ENCODE measurements around the gene VOPP1. TPM values are rescaled to one million over a fixed set of nuclear protein-coding genes. Genes with fewer than 3 reads are reported as not detected.

Gene VOPP1
- total and polyA plus RNA-seq, 12 donors, result 10.2 to 60.7 (median 35.5) TPM

DNA sequence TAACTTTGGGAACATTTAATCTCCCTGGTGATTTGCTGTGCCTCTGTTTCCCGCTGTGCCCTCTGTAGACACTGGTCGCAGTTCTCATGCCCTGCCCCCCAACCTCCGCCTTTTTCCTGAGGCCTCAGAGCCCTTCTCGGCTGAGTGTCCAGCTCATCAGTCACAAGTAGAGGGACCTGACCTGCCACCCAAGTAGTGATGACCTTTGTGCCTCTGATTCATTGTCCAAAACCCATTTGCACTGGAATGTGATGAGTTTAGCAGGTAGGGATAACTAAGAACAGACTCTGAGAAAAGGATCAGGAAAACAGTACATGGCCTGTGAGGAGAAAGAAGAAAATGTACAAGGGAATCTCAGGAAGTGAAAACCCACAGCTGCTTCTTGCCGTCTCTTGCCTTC, 148.4 kb downstream of the VOPP1 start:
- Histone ChIP-seq H3K36me3 (replicated peaks in 1 of 2) (peaks cover 0 to 6% of the 10 kb centered on the region in 2 donors), H3K27ac (no peak overlapping the region), H3K4me1 (replicated peaks in 1 of 2) (peaks cover 0 to 5% of the 10 kb centered on the region in 2 donors), H3K4me3 (no peak overlapping the region), H3K27me3 (no peaks in the 10 kb centered on the region), H3K9me3 (replicated peaks in 1 of 3) (no peaks in the 10 kb centered on the region)
- no peak for DNase-seq
- WGBS, 4 donors, result 75 to 83% (median 77%) methylated on average over 5 of the region's 5 CpGs
- intact Hi-C loops (cut with DNase I), result no loop called here
- TF ChIP-seq POLR2A (IDR thresholded peaks at IDR 0.05) (no peak), CTCF (IDR thresholded peaks at IDR 0.05) (no peak)

- no peak for DNase-seq
- Histone ChIP-seq H3K9me3 (replicated peaks in 1 of 3) (no peaks in the 10 kb centered on the region), H3K36me3 (replicated peaks in 1 of 2) (peaks cover 0 to 6% of the 10 kb centered on the region in 2 donors), H3K4me3 (no peak overlapping the region), H3K27ac (no peak overlapping the region), H3K4me1 (replicated peaks in 1 of 2) (peaks cover 0 to 5% of the 10 kb centered on the region in 2 donors), H3K27me3 (no peaks in the 10 kb centered on the region)
- intact Hi-C loops (cut with DNase I), result no loop called here
- WGBS, 4 donors, result 59 to 76% (median 68%) methylated on average over 5 of the region's 5 CpGs
- TF ChIP-seq POLR2A (IDR thresholded peaks at IDR 0.05) (no peak), CTCF (IDR thresholded peaks at IDR 0.05) (no peak)
Measured at GRCh38 chr7:55423277-55423711, 149.0 kb downstream of the VOPP1 start.

Other genes with a start within 250 kb of the VOPP1 start
- 10 to 100 TPM; 10.6 to 28.1 (median 18.1) TPM for gene LANCL2, start 207.2 kb downstream of the VOPP1 start, total RNA-seq
- 10 to 100 TPM; 10.5 to 21.0 (median 18.1) TPM for gene LANCL2, start 207.2 kb downstream of the VOPP1 start, polyA plus RNA-seq